CD4-positive, alpha-beta memory T cell (primary cell): ENCODE results near the gene NCKAP5. TPM values are rescaled to one million over a fixed set of nuclear protein-coding genes. Genes with fewer than 3 reads are reported as not detected.

Source experiments
- CTCF ChIA-PET: fragments of 350-600 bp; sonication (Branson Sonifier 250); formaldehyde crosslinking; loops from one replicate; lab custom pipeline; 2021; ENCODE audit warnings: inconsistent platforms; ENCODE audit not compliant: partially characterized antibody; lab: Charles Lee
- POLR2A ChIA-PET: fragments of 350-600 bp; sonication (Branson Sonifier 250); formaldehyde crosslinking; loops from one replicate; lab custom pipeline; 2021; ENCODE audit not compliant: partially characterized antibody; lab: Charles Lee
- DNase-seq, 5 donors: peaks; one replicate each; pipeline versions ENCODE4 v3.0.0 to v3.0.0-alpha.2; 2020 to 2022; ENCODE audit warnings: mixed read lengths in 1 of 5
- H3K27ac ChIP-seq: one replicate; pipeline ENCODE4 v1.7.0; 2013; ENCODE audit warnings: low read depth, low read length
- H3K27me3 ChIP-seq: 2 replicates; pipeline ENCODE4 v1.7.0; 2013; ENCODE audit warnings: mild to moderate bottlenecking, low read length, moderate library complexity; ENCODE audit not compliant: insufficient read depth
- H3K36me3 ChIP-seq: 2 replicates; pipeline ENCODE4 v1.7.0; 2013; ENCODE audit warnings: mild to moderate bottlenecking, low read length, moderate library complexity; ENCODE audit not compliant: insufficient read depth
- H3K4me1 ChIP-seq: 2 replicates; pipeline ENCODE4 v1.7.0; 2013; ENCODE audit warnings: mild to moderate bottlenecking, low read length, moderate library complexity; ENCODE audit not compliant: insufficient read depth
- H3K4me3 ChIP-seq, 2 donors: one replicate each; pipeline ENCODE4 v1.7.0; 2013; ENCODE audit warnings: low read length in 2 of 2, mild to moderate bottlenecking in 1 of 2
- H3K9me3 ChIP-seq, 2 donors: one replicate each; pipeline ENCODE4 v1.7.0; 2013; ENCODE audit warnings: low read length in 2 of 2, control low read depth in 1 of 2; ENCODE audit not compliant: control insufficient read depth in 1 of 2
- H3K27ac Mint-ChIP-seq, 7 donors: one replicate each; pipeline ENCODE4 v1.8.0; 2020 to 2021; ENCODE audit warnings: mixed read lengths in 7 of 7, mild to moderate bottlenecking in 6 of 7, inconsistent platforms in 3 of 7, moderate library complexity in 3 of 7
- H3K27me3 Mint-ChIP-seq, 2 donors: one replicate each; pipeline ENCODE4 v1.8.0; 2020 to 2021; ENCODE audit warnings: mixed read lengths in 2 of 2
- H3K36me3 Mint-ChIP-seq, 2 donors: one replicate each; pipeline ENCODE4 v1.8.0; 2020 to 2021; ENCODE audit warnings: mixed read lengths in 2 of 2, inconsistent platforms in 1 of 2, mild to moderate bottlenecking in 1 of 2
- H3K4me1 Mint-ChIP-seq, 4 donors: one replicate each; pipeline ENCODE4 v1.8.0; 2020 to 2021; ENCODE audit warnings: mixed read lengths in 4 of 4, mild to moderate bottlenecking in 1 of 4
- H3K4me3 Mint-ChIP-seq, 8 donors: one replicate each; pipeline ENCODE4 v1.8.0; 2020 to 2021; ENCODE audit warnings: mixed read lengths in 8 of 8, mild to moderate bottlenecking in 7 of 8, moderate library complexity in 6 of 8, inconsistent platforms in 3 of 8
- H3K9me3 Mint-ChIP-seq, 8 donors: one replicate each; pipeline ENCODE4 v1.8.0; 2020 to 2021; ENCODE audit warnings: mixed read lengths in 8 of 8, mild to moderate bottlenecking in 5 of 8, inconsistent platforms in 3 of 8, moderate library complexity in 1 of 8
- intact Hi-C: fragments of 100-400 bp; cut with micrococcal nuclease; formaldehyde crosslinking; loops from one replicate; pipeline ENCODE4 v1.15.1; 2023
- polyA plus RNA-seq, 2 donors: library from polyadenylated mRNA; unstranded; fragments of 300-500 nt; fragmentation: Illumina TruSeq; gene quantifications; one replicate each; pipeline ENCODE4 v1.2.3, GENCODE V29; 2021
- total RNA-seq, 2 experiments: library from RNA; stranded (reverse); gene quantifications; one replicate each; pipeline ENCODE4 v1.2.3, GENCODE V29; 2021

Gene NCKAP5
- total and polyA plus RNA-seq, 4 experiments from 2014 or later = not detected

DNA sequence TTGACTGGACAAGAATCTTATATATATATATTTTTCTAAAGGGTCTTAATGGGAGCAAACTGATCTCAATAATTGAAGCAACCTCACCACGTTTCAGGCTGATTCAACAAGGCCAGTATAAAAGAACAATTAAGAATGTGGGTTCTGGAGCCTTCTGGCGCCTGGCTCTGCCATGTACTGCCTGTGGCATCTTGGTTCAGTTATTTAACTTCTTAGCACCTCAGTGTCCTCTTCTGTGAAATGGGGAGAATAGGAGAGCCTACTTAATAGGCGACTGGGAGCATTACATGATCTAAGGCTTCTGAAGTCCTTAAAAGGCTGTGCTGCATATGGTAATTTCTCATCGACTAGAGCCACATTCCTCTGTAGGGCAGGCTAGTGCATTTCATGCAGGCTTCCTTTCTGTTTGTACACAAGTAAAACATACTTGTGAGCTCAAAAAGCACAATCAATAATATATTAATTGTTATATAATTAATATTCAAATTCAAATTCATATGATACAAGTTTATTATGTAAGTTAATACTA lies 779.9 kb downstream of the NCKAP5 start:
- H3K36me3 ChIP-seq = no peaks in the 10 kb centered on the region
- CTCF ChIA-PET = no interaction called here
- H3K27ac Mint-ChIP-seq = no peak overlapping the region
- no peak overlapping the region for H3K4me3 ChIP-seq
- no peak overlapping the region for H3K4me3 Mint-ChIP-seq
- no peaks in the 10 kb centered on the region for H3K27me3 Mint-ChIP-seq
- no peak for DNase-seq
- peaks cover 0 to 10% (median 3%) of the 10 kb centered on the region in 8 donors for H3K9me3 Mint-ChIP-seq
- H3K36me3 Mint-ChIP-seq = no peaks in the 10 kb centered on the region
- H3K27ac ChIP-seq = no peak overlapping the region
- no peaks in the 10 kb centered on the region for H3K27me3 ChIP-seq
- no peaks in the 10 kb centered on the region for H3K9me3 ChIP-seq
- no peaks in the 10 kb centered on the region for H3K4me1 ChIP-seq
- no peaks in the 10 kb centered on the region for H3K4me1 Mint-ChIP-seq
- POLR2A ChIA-PET = no interaction called here
- intact Hi-C loops = no loop called here

GRCh38 chr2:132783883-132784282 lies 784.4 kb downstream of the NCKAP5 start:
- Mint-ChIP-seq H3K4me1 (no peaks in the 10 kb centered on the region), H3K9me3 (peaks cover 0 to 8% (median under 1%) of the 10 kb centered on the region in 8 donors), H3K36me3 (no peaks in the 10 kb centered on the region), H3K4me3 (no peak overlapping the region), H3K27ac (no peak overlapping the region), H3K27me3 (no peaks in the 10 kb centered on the region)
- ChIA-PET CTCF (no interaction called here), POLR2A (no interaction called here)
- Histone ChIP-seq H3K36me3 (no peaks in the 10 kb centered on the region), H3K27me3 (no peaks in the 10 kb centered on the region), H3K4me3 (no peak overlapping the region), H3K27ac (no peak overlapping the region), H3K4me1 (no peaks in the 10 kb centered on the region), H3K9me3 (no peaks in the 10 kb centered on the region)
- no peak for DNase-seq
- intact Hi-C loops = no loop called here

- Histone ChIP-seq H3K27me3 (no peaks in the 10 kb centered on the region), H3K27ac (no peak overlapping the region), H3K36me3 (no peaks in the 10 kb centered on the region), H3K4me3 (no peak overlapping the region), H3K9me3 (no peaks in the 10 kb centered on the region), H3K4me1 (no peaks in the 10 kb centered on the region)
- ChIA-PET POLR2A (no interaction called here), CTCF (no interaction called here)
- H3K27ac Mint-ChIP-seq = no peak overlapping the region
- H3K4me3 Mint-ChIP-seq = no peak overlapping the region
- intact Hi-C loops = no loop called here
- H3K4me1 Mint-ChIP-seq = no peaks in the 10 kb centered on the region
- H3K36me3 Mint-ChIP-seq = no peaks in the 10 kb centered on the region
- H3K27me3 Mint-ChIP-seq = no peaks in the 10 kb centered on the region
- no peak for DNase-seq
- H3K9me3 Mint-ChIP-seq = peaks cover 0 to 8% (median 2%) of the 10 kb centered on the region in 8 donors
Measured at GRCh38 chr2:132782176-132782783, 786.0 kb downstream of the NCKAP5 start.

DNA sequence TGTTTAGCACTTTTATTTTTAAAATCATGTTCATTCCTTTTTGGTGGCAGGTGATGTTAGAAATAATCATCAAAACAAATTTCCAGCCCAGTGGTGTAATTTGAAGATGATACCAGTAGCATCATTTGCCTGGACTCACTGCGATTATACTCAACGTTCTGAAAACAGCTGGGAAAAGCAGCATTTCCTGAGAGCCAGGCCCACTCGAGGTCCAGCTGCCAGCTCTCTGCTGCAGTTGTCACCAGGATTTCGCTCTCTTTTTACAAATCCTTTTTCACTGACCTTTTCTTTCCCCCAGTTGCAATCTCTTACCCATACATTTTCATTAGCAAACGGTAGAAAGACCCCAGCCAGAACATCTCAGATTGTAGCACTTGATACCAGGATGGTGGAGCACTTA lies 787.6 kb downstream of the NCKAP5 start:
- ChIA-PET POLR2A (no interaction called here), CTCF (no interaction called here)
- H3K36me3 Mint-ChIP-seq = no peaks in the 10 kb centered on the region
- H3K4me3 Mint-ChIP-seq = no peak overlapping the region
- Histone ChIP-seq H3K4me3 (no peak overlapping the region), H3K27me3 (no peaks in the 10 kb centered on the region), H3K27ac (no peak overlapping the region), H3K9me3 (no peaks in the 10 kb centered on the region), H3K4me1 (no peaks in the 10 kb centered on the region), H3K36me3 (no peaks in the 10 kb centered on the region)
- peaks cover 0 to 8% (median 2%) of the 10 kb centered on the region in 8 donors for H3K9me3 Mint-ChIP-seq
- no peak for DNase-seq
- no peaks in the 10 kb centered on the region for H3K4me1 Mint-ChIP-seq
- no peaks in the 10 kb centered on the region for H3K27me3 Mint-ChIP-seq
- no peak overlapping the region for H3K27ac Mint-ChIP-seq
- intact Hi-C loops = no loop called here

DNA sequence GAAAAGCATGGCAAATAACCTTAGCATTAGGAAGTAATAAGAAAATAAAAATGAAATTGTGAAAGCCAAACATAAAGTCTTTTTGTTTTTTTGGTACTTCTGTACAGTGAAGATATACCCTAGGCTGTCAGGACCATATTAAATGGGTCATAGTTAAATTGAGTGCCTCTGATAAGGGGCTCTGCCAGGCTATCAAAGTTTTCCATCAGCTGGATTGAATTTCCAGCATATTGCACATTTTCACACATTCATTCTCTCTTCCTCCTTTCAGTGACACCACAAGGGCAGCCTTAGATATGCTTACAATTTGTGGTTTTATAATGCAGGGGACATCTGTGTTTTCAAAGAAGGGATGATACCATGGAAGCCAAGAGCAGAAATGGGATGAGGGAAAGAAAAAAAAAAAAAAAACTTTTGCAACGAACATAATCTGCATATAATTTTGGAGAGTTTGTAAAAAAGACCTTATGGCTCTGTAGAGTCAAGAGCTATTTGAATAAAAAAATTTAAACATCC lies 789.0 kb downstream of the NCKAP5 start:
- Histone ChIP-seq H3K27me3 (no peaks in the 10 kb centered on the region), H3K4me3 (no peak overlapping the region), H3K4me1 (no peaks in the 10 kb centered on the region), H3K27ac (no peak overlapping the region), H3K36me3 (no peaks in the 10 kb centered on the region), H3K9me3 (no peaks in the 10 kb centered on the region)
- H3K4me3 Mint-ChIP-seq = no peak overlapping the region
- CTCF ChIA-PET = no interaction called here
- POLR2A ChIA-PET = no interaction called here
- H3K27ac Mint-ChIP-seq = no peak overlapping the region
- no peaks in the 10 kb centered on the region for H3K27me3 Mint-ChIP-seq
- DNase-seq = no peak
- intact Hi-C loops = no loop called here
- H3K36me3 Mint-ChIP-seq = no peaks in the 10 kb centered on the region
- H3K9me3 Mint-ChIP-seq = peaks cover 0 to 5% (median under 1%) of the 10 kb centered on the region in 8 donors
- H3K4me1 Mint-ChIP-seq = no peaks in the 10 kb centered on the region

DNA sequence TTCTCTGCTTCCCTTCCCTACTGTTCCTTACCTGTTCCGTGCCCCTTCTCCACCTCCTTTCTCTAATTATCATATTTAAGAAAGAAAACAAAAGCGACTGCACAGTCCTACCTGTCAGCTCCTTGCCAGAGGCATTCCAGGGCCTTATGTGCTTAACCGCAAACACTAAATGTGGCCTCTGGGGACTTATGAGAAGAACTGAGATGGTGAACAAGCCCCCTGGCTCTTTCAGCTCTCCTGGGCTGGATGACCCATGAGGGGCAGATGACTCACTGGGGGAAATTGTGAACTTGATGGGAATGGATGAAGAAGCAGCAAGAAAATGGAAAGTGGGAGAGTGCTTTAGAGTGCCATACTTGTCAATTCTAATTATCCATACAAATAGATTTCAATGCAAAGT lies 792.0 kb downstream of the NCKAP5 start:
- no peaks in the 10 kb centered on the region for H3K27me3 ChIP-seq
- peaks cover 0 to 3% (median 0%) of the 10 kb centered on the region in 8 donors for H3K9me3 Mint-ChIP-seq
- H3K36me3 ChIP-seq = no peaks in the 10 kb centered on the region
- H3K9me3 ChIP-seq = no peaks in the 10 kb centered on the region
- no peaks in the 10 kb centered on the region for H3K4me1 ChIP-seq
- ChIA-PET CTCF (no interaction called here), POLR2A (no interaction called here)
- H3K4me3 Mint-ChIP-seq = no peak overlapping the region
- DNase-seq = no peak
- no peak overlapping the region for H3K4me3 ChIP-seq
- intact Hi-C loops = no loop called here
- no peak overlapping the region for H3K27ac ChIP-seq
- H3K27ac Mint-ChIP-seq = no peak overlapping the region
- no peaks in the 10 kb centered on the region for H3K4me1 Mint-ChIP-seq
- no peaks in the 10 kb centered on the region for H3K27me3 Mint-ChIP-seq
- H3K36me3 Mint-ChIP-seq = no peaks in the 10 kb centered on the region

DNA sequence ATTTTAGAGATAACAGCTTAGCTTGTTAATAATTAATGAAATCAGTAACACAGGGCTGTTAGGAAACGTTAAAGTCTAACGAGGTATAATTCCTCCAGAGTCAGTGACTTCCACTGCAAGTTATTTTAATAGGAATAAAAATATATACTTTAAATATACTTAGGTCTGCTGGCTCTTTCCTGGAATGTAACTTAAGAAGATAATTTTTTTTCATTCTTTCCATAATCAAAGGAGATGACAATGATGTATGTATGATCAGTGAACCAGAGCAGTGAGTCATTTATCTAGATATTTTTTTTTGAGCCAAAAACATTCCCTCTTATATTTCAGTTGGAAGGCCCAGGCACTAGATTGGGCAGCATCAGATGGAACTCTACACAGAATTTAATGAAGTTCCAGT lies 794.1 kb downstream of the NCKAP5 start:
- ChIA-PET POLR2A (no interaction called here), CTCF (no interaction called here)
- H3K4me1 ChIP-seq = no peaks in the 10 kb centered on the region
- intact Hi-C loops = no loop called here
- Mint-ChIP-seq H3K27me3 (no peaks in the 10 kb centered on the region), H3K9me3 (peaks cover 0 to 5% (median 0%) of the 10 kb centered on the region in 8 donors), H3K4me3 (no peak overlapping the region), H3K4me1 (no peaks in the 10 kb centered on the region), H3K36me3 (no peaks in the 10 kb centered on the region), H3K27ac (no peak overlapping the region)
- H3K9me3 ChIP-seq = no peaks in the 10 kb centered on the region
- no peak overlapping the region for H3K27ac ChIP-seq
- H3K36me3 ChIP-seq = no peaks in the 10 kb centered on the region
- no peak overlapping the region for H3K4me3 ChIP-seq
- no peak for DNase-seq
- no peaks in the 10 kb centered on the region for H3K27me3 ChIP-seq
